OCI-LY1 (cell line): Measurements from ENCODE around the gene CDH4.

ENCODE experiments used
- H2AFZ ChIP-seq: fragments of 200-600 bp; sonication (generic), shearing (Covaris generic); 2 replicates; pipeline ENCODE4 v1.6.0; 2014; ENCODE audit warnings: antibody characterized with exemption, mild to moderate bottlenecking, low read length
- H3F3A ChIP-seq: fragments of 200-600 bp; sonication (generic), shearing (Covaris generic); 2 replicates; pipeline ENCODE4 v1.6.0; 2014; ENCODE audit warnings: mild to moderate bottlenecking, antibody characterized with exemption, low read length, moderate library complexity; ENCODE audit not compliant: insufficient read depth
- H3K27ac ChIP-seq: fragments of 200-600 bp; sonication (generic); 2 replicates; pipeline ENCODE4 v1.5.1; 2014; ENCODE audit warnings: low read length, mixed run types, mild to moderate bottlenecking, low read depth; ENCODE audit not compliant: poor library complexity, severe bottlenecking
- H3K27me3 ChIP-seq: fragments of 200-600 bp; sonication (generic); 2 replicates; pipeline ENCODE4 v1.6.0; 2014; ENCODE audit warnings: antibody characterized with exemption, mild to moderate bottlenecking, low read length, moderate library complexity; ENCODE audit not compliant: insufficient read depth
- H3K36me3 ChIP-seq: fragments of 200-600 bp; sonication (generic); 2 replicates; pipeline ENCODE4 v1.6.1; 2014; ENCODE audit warnings: mild to moderate bottlenecking, antibody characterized with exemption, low read length, moderate library complexity, mixed read lengths; ENCODE audit not compliant: insufficient read depth
- H3K4me1 ChIP-seq: fragments of 200-600 bp; sonication (generic); 2 replicates; pipeline ENCODE4 v1.5.1; 2014; ENCODE audit warnings: mild to moderate bottlenecking, low read length, moderate library complexity; ENCODE audit not compliant: insufficient read depth, severe bottlenecking
- H3K4me2 ChIP-seq: fragments of 200-600 bp; sonication (generic), shearing (Covaris generic); 2 replicates; pipeline ENCODE4 v1.6.1; 2014; ENCODE audit warnings: low read length
- H3K4me3 ChIP-seq: fragments of 200-600 bp; sonication (generic); 2 replicates; pipeline ENCODE4 v1.5.1; 2014; ENCODE audit warnings: low read length, low read depth, mild to moderate bottlenecking, mixed read lengths; ENCODE audit not compliant: poor library complexity, severe bottlenecking
- H3K79me2 ChIP-seq: fragments of 200-600 bp; shearing (Covaris generic); 2 replicates; pipeline ENCODE4 v1.6.1; 2016; ENCODE audit warnings: mixed run types, low read length, mixed read lengths; ENCODE audit not compliant: insufficient read depth
- H3K9ac ChIP-seq: fragments of 200-600 bp; sonication (generic), shearing (Covaris generic); 2 replicates; pipeline ENCODE4 v1.6.1; 2014; ENCODE audit warnings: mild to moderate bottlenecking, low read length, mixed read lengths
- H3K9me2 ChIP-seq: fragments of 200-600 bp; sonication (generic), shearing (Covaris generic); 2 replicates; pipeline ENCODE4 v1.6.1; 2014; ENCODE audit warnings: low read depth, mild to moderate bottlenecking, low read length, mixed read lengths
- H3K9me3 ChIP-seq: fragments of 200-600 bp; shearing (Covaris generic); 2 replicates; pipeline ENCODE4 v1.6.1; 2014; ENCODE audit warnings: low read length, mixed read lengths
- H4K20me1 ChIP-seq: fragments of 200-600 bp; sonication (generic), shearing (Covaris generic); 2 replicates; pipeline ENCODE4 v1.6.0; 2016; ENCODE audit warnings: mild to moderate bottlenecking, low read length; ENCODE audit not compliant: insufficient read depth
- CTCF ChIP-seq: fragments of 200-600 bp; sonication (generic), shearing (Covaris generic); IDR thresholded peaks from 2 replicates; pipeline ENCODE4 v1.5.1; 2017; ENCODE audit warnings: mild to moderate bottlenecking, antibody characterized with exemption, low read length, moderate library complexity, mixed read lengths
- EZH2 ChIP-seq: fragments of 200-600 bp; sonication (generic), shearing (Covaris generic); IDR thresholded peaks from 2 replicates; pipeline ENCODE4 v1.8.0; 2017; ENCODE audit warnings: borderline replicate concordance, mixed run types, mild to moderate bottlenecking, antibody characterized with exemption, low read length, moderate library complexity, mixed read lengths

Gene CDH4

GRCh38 chr20:61387204-61387953 is 135.3 kb downstream of the CDH4 start:
- no peaks in the 10 kb centered on the region for H3K27me3 ChIP-seq
- H3K27ac ChIP-seq, result no peak overlapping the region
- no peaks in the 10 kb centered on the region for H3K36me3 ChIP-seq
- H4K20me1 ChIP-seq, result no peaks in the 10 kb centered on the region
- H3K4me1 ChIP-seq, result no peaks in the 10 kb centered on the region
- H3K9ac ChIP-seq, result no peak overlapping the region
- TF ChIP-seq EZH2 (no peak), CTCF (no peak)
- no peak overlapping the region for H3K4me3 ChIP-seq
- H3K9me3 ChIP-seq, result no peaks in the 10 kb centered on the region
- no peaks in the 10 kb centered on the region for H3F3A ChIP-seq
- no peaks in the 10 kb centered on the region for H3K79me2 ChIP-seq
- no peak overlapping the region for H3K4me2 ChIP-seq
- H2AFZ ChIP-seq, result no peak overlapping the region
- no peaks in the 10 kb centered on the region for H3K9me2 ChIP-seq

GRCh38 chr20:61387954-61388348 is 135.9 kb downstream of the CDH4 start:
- Histone ChIP-seq H3F3A (no peaks in the 10 kb centered on the region), H3K9me2 (no peaks in the 10 kb centered on the region), H3K36me3 (no peaks in the 10 kb centered on the region), H3K27me3 (no peaks in the 10 kb centered on the region), H3K27ac (no peak overlapping the region), H3K4me1 (no peaks in the 10 kb centered on the region), H3K9me3 (no peaks in the 10 kb centered on the region), H4K20me1 (no peaks in the 10 kb centered on the region), H2AFZ (no peak overlapping the region), H3K4me3 (no peak overlapping the region), H3K4me2 (no peak overlapping the region), H3K79me2 (no peaks in the 10 kb centered on the region), H3K9ac (no peak overlapping the region)
- TF ChIP-seq EZH2 (no peak), CTCF (no peak)

- no peaks in the 10 kb centered on the region for H3K36me3 ChIP-seq
- H3K27ac ChIP-seq, result no peak overlapping the region
- no peaks in the 10 kb centered on the region for H3K27me3 ChIP-seq
- no peaks in the 10 kb centered on the region for H3K4me1 ChIP-seq
- H3K79me2 ChIP-seq, result no peaks in the 10 kb centered on the region
- no peak for TF ChIP-seq EZH2
- no peaks in the 10 kb centered on the region for H3K9me2 ChIP-seq
- no peak overlapping the region for H3K9ac ChIP-seq
- H3F3A ChIP-seq, result no peaks in the 10 kb centered on the region
- no peaks in the 10 kb centered on the region for H3K9me3 ChIP-seq
- H3K4me3 ChIP-seq, result no peak overlapping the region
- no peaks in the 10 kb centered on the region for H4K20me1 ChIP-seq
- H3K4me2 ChIP-seq, result no peak overlapping the region
- no peak overlapping the region for H2AFZ ChIP-seq
Observed at GRCh38 chr20:61389077-61389476, 137.0 kb downstream of the CDH4 start.

GRCh38 chr20:61391185-61391584 is 139.1 kb downstream of the CDH4 start:
- Histone ChIP-seq H3K9ac (no peak overlapping the region), H3K27me3 (no peaks in the 10 kb centered on the region), H3K4me1 (no peaks in the 10 kb centered on the region), H3K9me3 (no peaks in the 10 kb centered on the region), H4K20me1 (no peaks in the 10 kb centered on the region), H3K4me2 (no peak overlapping the region), H3F3A (no peaks in the 10 kb centered on the region), H3K9me2 (no peaks in the 10 kb centered on the region), H3K4me3 (no peak overlapping the region), H3K27ac (no peak overlapping the region), H2AFZ (no peak overlapping the region), H3K36me3 (no peaks in the 10 kb centered on the region), H3K79me2 (no peaks in the 10 kb centered on the region)
- TF ChIP-seq CTCF (no peak), EZH2 (no peak)
